OCI-LY7 (cell line): ENCODE results near the gene SLC16A2.

Experiments
- CTCF ChIP-seq: fragments of 200-600 bp; sonication (generic); conservative IDR thresholded peaks from 2 replicates; pipeline ENCODE4 v1.5.1; 2014; ENCODE audit warnings: mild to moderate bottlenecking, antibody characterized with exemption, low read length, moderate library complexity, mixed read lengths
- EZH2phosphoT487 ChIP-seq: fragments of 200-600 bp; sonication (generic); IDR thresholded peaks from 2 replicates; pipeline ENCODE4 v1.6.1; 2018; ENCODE audit warnings: low read depth, borderline replicate concordance, mild to moderate bottlenecking, mixed run types, antibody characterized with exemption, low read length, moderate library complexity, mixed read lengths

- TF ChIP-seq CTCF (no peak), EZH2phosphoT487 (no peak)
Observed at GRCh38 chrX:74511704-74512103, 90.4 kb downstream of the SLC16A2 start.
